A549 (cell line): Measurements from ENCODE around the gene SLC25A11. TPM values are rescaled to one million over a fixed set of nuclear protein-coding genes. Genes with fewer than 3 reads are reported as not detected.

Experiments used
- ATAC-seq, 2 experiments: fragments of 200-7000 bp in 1 of 2; fragments of >200 bp in 1 of 2; cut with Nextera tagmentation in 1 of 2; cut with Tn5 transposase in 1 of 2; 3 replicates each; pipeline versions ENCODE4 v1.8.0 to v1.9.1; 2018 to 2020; ENCODE audit warnings: mild to moderate bottlenecking in 1 of 2, moderate library complexity in 1 of 2
- CTCF ChIA-PET: fragments of 300-600 bp; sonication (Branson Sonifier 250); formaldehyde crosslinking; extraction: SDS; loops from one replicate; lab custom pipeline; 2021; ENCODE audit warnings: antibody characterized with exemption, inconsistent platforms; lab: Yijun Ruan, JAX
- POLR2A ChIA-PET: fragments of 350-600 bp; formaldehyde crosslinking; extraction: SDS; loops from one replicate; lab custom pipeline; 2021; ENCODE audit warnings: antibody characterized with exemption, inconsistent platforms; lab: Yijun Ruan, JAX
- DNase-seq, 2 experiments: peaks; one replicate each; pipeline versions ENCODE4 v3.0.0 to v3.0.0-alpha.2; 2011 to 2016; ENCODE audit warnings: low read depth in 1 of 2, low spot score in 1 of 2
- FAIRE-seq: peaks from 2 replicates; lab custom pipeline; 2011; peaks lifted over from hg19 to GRCh38; lab: Jason Lieb, UNC
- H3K27ac ChIP-seq, 2 experiments: fragments of >200 bp; sonication (Bioruptor Twin); formaldehyde crosslinking; 3 replicates each; pipeline ENCODE4 v1.5.1; 2016 to 2017
- H3K4me1 ChIP-seq: fragments of >200 bp; sonication (Bioruptor Twin); formaldehyde crosslinking; 3 replicates; pipeline ENCODE4 v1.6.1; 2016
- H3K4me2 ChIP-seq: fragments of >200 bp; sonication (Bioruptor Twin); formaldehyde crosslinking; 3 replicates; pipeline ENCODE4 v1.6.1; 2016
- H3K4me3 ChIP-seq: fragments of >200 bp; sonication (Bioruptor Twin); formaldehyde crosslinking; 3 replicates; pipeline ENCODE4 v1.5.1; 2016
- H3K9me3 ChIP-seq: fragments of >200 bp; sonication (Bioruptor Twin); formaldehyde crosslinking; 3 replicates; pipeline ENCODE4 v1.6.1; 2016
- BHLHE40 ChIP-seq: IDR thresholded peaks from 2 replicates; pipeline ENCODE4 v1.6.1; 2012; ENCODE audit warnings: low read depth, low read length, inconsistent platforms
- CEBPB ChIP-seq, 2 experiments: fragments of >200 bp in 1 of 2; sonication (Bioruptor Twin) in 1 of 2; formaldehyde crosslinking in 1 of 2; IDR thresholded peaks; 2 replicates each; pipeline ENCODE4 v1.6.1; 2012 to 2016
- CTCF ChIP-seq: fragments of >200 bp; sonication (Bioruptor Twin); formaldehyde crosslinking; IDR thresholded peaks from 3 replicates; pipeline ENCODE4 v1.5.1; 2016
- EHF ChIP-seq: fragments of 250-450 bp; sonication (Bioruptor Pico); IDR thresholded peaks from 2 replicates; pipeline ENCODE4 v1.5.0; 2020; ENCODE audit warnings: mild to moderate bottlenecking
- ESRRA ChIP-seq: fragments of 150-350 bp; IDR thresholded peaks from 2 replicates; pipeline ENCODE4 v1.6.1; 2014; ENCODE audit warnings: mild to moderate bottlenecking, low read length, borderline replicate concordance
- FOSL2 ChIP-seq, 2 experiments: fragments of 450-650 bp in 1 of 2; fragments of >200 bp in 1 of 2; sonication (Bioruptor Twin) in 1 of 2; formaldehyde crosslinking; IDR thresholded peaks; 2 replicates each; pipeline versions ENCODE4 v1.5.0 to v1.6.1; 2016 to 2020; ENCODE audit warnings: mild to moderate bottlenecking in 1 of 2, moderate library complexity in 1 of 2
- GATA3 ChIP-seq: IDR thresholded peaks from 2 replicates; pipeline ENCODE4 v1.6.1; 2012; ENCODE audit warnings: borderline replicate concordance
- HDAC2 ChIP-seq: fragments of 200-600 bp; sonication (generic); IDR thresholded peaks from 2 replicates; pipeline ENCODE4 v1.6.1; 2016
- HOXA7 ChIP-seq: fragments of 250-450 bp; sonication (Bioruptor Pico); IDR thresholded peaks from 2 replicates; pipeline ENCODE4 v1.5.0; 2020; ENCODE audit warnings: mild to moderate bottlenecking, moderate library complexity
- MAFK ChIP-seq: fragments of 450-650 bp; IDR thresholded peaks from 2 replicates; pipeline ENCODE4 v1.6.1; 2014; ENCODE audit not compliant: partially characterized antibody
- MYC ChIP-seq: IDR thresholded peaks from 2 replicates; pipeline ENCODE4 v1.6.1; 2012; ENCODE audit warnings: mild to moderate bottlenecking, inconsistent platforms, low read length, improper control_type of control experiment, borderline replicate concordance
- NPAS2 ChIP-seq: fragments of 250-450 bp; sonication (Bioruptor Pico); IDR thresholded peaks from 2 replicates; pipeline ENCODE4 v1.8.0; 2022; ENCODE audit warnings: mild to moderate bottlenecking, moderate library complexity, borderline replicate concordance
- PHF8 ChIP-seq: fragments of 200-600 bp; sonication (generic); IDR thresholded peaks from 2 replicates; pipeline ENCODE4 v1.6.1; 2016; ENCODE audit warnings: low read depth, mild to moderate bottlenecking, antibody characterized with exemption, moderate library complexity, borderline replicate concordance
- POLR2A ChIP-seq: IDR thresholded peaks from 2 replicates; pipeline ENCODE4 v1.6.1; 2012; ENCODE audit warnings: mild to moderate bottlenecking, low read length
- RARB ChIP-seq: fragments of 250-450 bp; sonication (Bioruptor Pico); IDR thresholded peaks from 2 replicates; pipeline ENCODE4 v1.8.0; 2021; ENCODE audit warnings: mild to moderate bottlenecking, moderate library complexity
- REST ChIP-seq: fragments of 200-600 bp; sonication (generic); IDR thresholded peaks from 2 replicates; pipeline ENCODE4 v1.6.1; 2016; ENCODE audit warnings: antibody characterized with exemption, mild to moderate bottlenecking, moderate library complexity
- RFX5 ChIP-seq: fragments of 450-650 bp; IDR thresholded peaks from 2 replicates; pipeline ENCODE4 v1.7.1; 2014; ENCODE audit warnings: antibody characterized with exemption, mild to moderate bottlenecking, moderate library complexity
- RNF2 ChIP-seq: fragments of 200-600 bp; sonication (generic); IDR thresholded peaks from 2 replicates; pipeline ENCODE4 v1.6.1; 2016; ENCODE audit warnings: low read depth, mild to moderate bottlenecking, antibody characterized with exemption, moderate library complexity, borderline replicate concordance
- SMC3 ChIP-seq: fragments of >200 bp; sonication (Bioruptor Twin); formaldehyde crosslinking; IDR thresholded peaks from 3 replicates; pipeline ENCODE4 v1.6.1; 2018; ENCODE audit warnings: inconsistent platforms
- ZC3H11A ChIP-seq: fragments of 450-650 bp; IDR thresholded peaks from 2 replicates; pipeline ENCODE4 v1.6.1; 2014; ENCODE audit warnings: antibody characterized with exemption, mild to moderate bottlenecking
- ZNF302 ChIP-seq: fragments of 250-450 bp; sonication (Bioruptor Pico); IDR thresholded peaks from 2 replicates; pipeline ENCODE4 v1.9.0; 2021; ENCODE audit warnings: inconsistent platforms, mild to moderate bottlenecking, moderate library complexity
- ZSCAN20 ChIP-seq: fragments of 250-450 bp; sonication (Bioruptor Pico); IDR thresholded peaks from 2 replicates; pipeline ENCODE4 v1.8.0; 2022; ENCODE audit warnings: mild to moderate bottlenecking, moderate library complexity
- WGBS: methylation state at CpG from one replicate; pipeline ENCODE4 v1.1.6; 2017; ENCODE audit errors: missing lambda C conversion rate; 5-methylcytosine and 5-hydroxymethylcytosine counted together
- polyA plus RNA-seq, 4 experiments: library from polyadenylated mRNA; depleted of rRNA in 3 of 4; stranded (reverse); fragments of >200 nt; fragmentation: RNase III in 1 of 4; extraction: RNeasy Plus Mini Kit Qiagen cat#74134 plus additional on column Dnase treatment in 1 of 4; gene quantifications; 2 replicates in 3 of 4; 3 replicates in 1 of 4; pipeline ENCODE4 v1.2.3, GENCODE V29; 2011 to 2017
- TF ChIP-seq, protein P1 (sequence below): fragments of 250-450 bp; sonication (Bioruptor Pico); IDR thresholded peaks from 2 replicates; pipeline ENCODE4 v1.5.0; 2021; ENCODE audit warnings: mild to moderate bottlenecking, moderate library complexity, borderline replicate concordance
- TF ChIP-seq, protein P2 (sequence below): IDR thresholded peaks from 2 replicates; pipeline ENCODE4 v1.6.1; 2012

The SLC25A11 gene
- polyA plus RNA-seq, 2 of the 4 experiments (the other 2 are of a cell fraction) = 60.2 to 69.2 TPM

DNA sequence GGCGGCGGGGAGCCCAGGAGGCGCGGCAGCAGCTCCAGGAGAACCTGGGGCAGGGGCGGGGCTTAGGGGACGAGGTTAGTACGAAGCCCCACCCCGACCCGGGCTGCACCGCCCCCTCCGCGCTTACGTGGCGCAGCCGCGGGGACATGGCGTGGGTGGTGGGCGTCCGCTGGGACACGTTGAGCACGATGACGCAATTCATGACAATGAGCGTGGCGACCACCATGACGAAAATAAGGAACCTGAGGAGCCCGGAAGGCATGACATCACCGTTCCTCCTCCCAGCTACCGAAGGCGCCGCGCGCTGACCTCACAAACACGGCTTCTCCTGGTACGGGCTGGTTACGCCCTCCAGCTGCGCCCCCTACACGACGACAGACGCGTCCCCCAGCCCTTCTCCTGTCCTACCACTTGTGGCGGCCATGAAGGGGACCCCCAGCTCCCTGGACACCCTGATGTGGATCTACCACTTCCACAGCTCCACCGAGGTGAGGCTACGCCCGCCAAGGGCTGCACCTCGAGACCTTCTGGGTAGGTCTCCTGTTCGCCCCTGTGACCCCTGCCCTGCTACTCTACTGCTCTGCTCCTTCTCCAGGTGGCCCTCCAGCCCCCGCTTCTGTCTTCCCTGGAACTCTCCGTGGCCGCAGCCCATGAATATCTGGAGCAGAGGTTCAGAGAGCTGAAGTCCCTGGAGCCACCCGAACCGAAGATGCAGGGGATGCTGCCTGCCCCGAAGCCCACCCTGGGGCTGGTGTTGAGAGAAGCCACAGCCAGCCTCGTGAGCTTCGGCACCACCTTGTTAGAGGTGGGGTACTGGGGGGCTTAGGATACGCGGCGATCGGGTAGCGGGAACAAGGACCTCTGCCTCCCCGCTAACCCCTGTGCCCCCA lies 40.3 kb downstream of the SLC25A11 start, which contains the start of gene C17orf107:
TSS of gene C17orf107 (plus strand) at position 196 of the 890 bp plus-strand sequence. CDS start at position 423, 227 bp downstream.
- ChIA-PET CTCF (interaction anchor here (0.6 to 8.2 kb wide), 15 partner anchors 9 to 333 kb away, joined by 3 to 83 read pairs (median 4); partner anchors contain the start of genes ARRB2, GLTPD2, RNF167 and SLC25A11), POLR2A (interaction anchor here (1.5 to 1.9 kb wide), 2 partner anchors 104 to 110 kb away, joined by 4 to 6 read pairs; partner anchors contain the start of gene PSMB6)
- H3K4me3 ChIP-seq = no peak within 1 kb of the TSS
- 0 out of 3 replicates have a peak, but pooled peaks cover 5% of the 10 kb centered on the region for H3K4me1 ChIP-seq
- no peak for ATAC-seq
- H3K4me2 ChIP-seq = no peak within 1 kb of the TSS
- no peak within 1 kb of the TSS for H3K27ac ChIP-seq
- no peak for DNase-seq
- no peaks in the 10 kb centered on the region for H3K9me3 ChIP-seq
- WGBS = 94% methylated on average over 57 of the region's 60 CpGs
- FAIRE-seq = no peak
- TF ChIP-seq ZNF302 (CRISPR knock-in tag) (no peak), POLR2A (no peak), FOSL2 (IDR thresholded peaks at IDR 0.05) (no peak), FOSL2 (CRISPR knock-in tag; IDR thresholded peaks at IDR 0.05) (no peak), ZC3H11A (no peak), SMC3 (no peak), EHF (no peak), BHLHE40 (no peak), MAFK (no peak), HOXA7 (CRISPR knock-in tag) (no peak), GATA3 (no peak), RFX5 (no peak)
- TF ChIP-seq, protein P1, sequence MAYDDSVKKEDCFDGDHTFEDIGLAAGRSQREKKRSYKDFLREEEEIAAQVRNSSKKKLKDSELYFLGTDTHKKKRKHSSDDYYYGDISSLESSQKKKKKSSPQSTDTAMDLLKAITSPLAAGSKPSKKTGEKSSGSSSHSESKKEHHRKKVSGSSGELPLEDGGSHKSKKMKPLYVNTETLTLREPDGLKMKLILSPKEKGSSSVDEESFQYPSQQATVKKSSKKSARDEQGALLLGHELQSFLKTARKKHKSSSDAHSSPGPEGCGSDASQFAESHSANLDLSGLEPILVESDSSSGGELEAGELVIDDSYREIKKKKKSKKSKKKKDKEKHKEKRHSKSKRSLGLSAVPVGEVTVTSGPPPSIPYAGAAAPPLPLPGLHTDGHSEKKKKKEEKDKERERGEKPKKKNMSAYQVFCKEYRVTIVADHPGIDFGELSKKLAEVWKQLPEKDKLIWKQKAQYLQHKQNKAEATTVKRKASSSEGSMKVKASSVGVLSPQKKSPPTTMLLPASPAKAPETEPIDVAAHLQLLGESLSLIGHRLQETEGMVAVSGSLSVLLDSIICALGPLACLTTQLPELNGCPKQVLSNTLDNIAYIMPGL = no peak

DNA sequence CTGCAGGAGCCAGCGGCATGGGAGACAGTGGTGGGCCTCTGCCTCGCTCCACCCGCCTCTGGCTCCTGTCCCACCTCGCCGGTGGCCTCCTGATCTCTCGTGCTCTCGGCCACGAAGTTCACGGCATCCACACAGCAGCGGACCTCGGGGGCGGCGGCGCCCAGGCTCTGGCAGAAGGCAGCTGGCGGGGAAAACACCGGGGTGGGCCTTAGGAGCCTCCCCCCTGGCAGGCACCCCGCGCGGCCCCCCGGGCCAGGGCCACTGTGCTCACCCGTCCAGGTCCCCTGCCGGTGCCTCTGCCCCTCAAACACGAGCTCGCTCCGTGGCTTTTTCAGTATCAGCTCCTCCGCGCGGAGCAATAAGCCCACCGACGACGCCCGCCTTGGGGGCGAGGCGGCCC lies 40.9 kb downstream of the SLC25A11 start:
- Histone ChIP-seq H3K27ac (no peak overlapping the region), H3K4me2 (no peak overlapping the region)
- FAIRE-seq = no peak
- 91% methylated on average over 21 of the region's 34 CpGs for WGBS
- TF ChIP-seq CTCF = no peak
- no peak for TF ChIP-seq ESRRA
- no peak for TF ChIP-seq ZNF302 (CRISPR knock-in tag)
- TF ChIP-seq PHF8 = no peak
- no peak for TF ChIP-seq RARB (CRISPR knock-in tag)
- no peak for TF ChIP-seq CEBPB (IDR thresholded peaks at IDR 0.05)
- TF ChIP-seq REST = no peak
- TF ChIP-seq MYC = no peak
- TF ChIP-seq, protein P2, sequence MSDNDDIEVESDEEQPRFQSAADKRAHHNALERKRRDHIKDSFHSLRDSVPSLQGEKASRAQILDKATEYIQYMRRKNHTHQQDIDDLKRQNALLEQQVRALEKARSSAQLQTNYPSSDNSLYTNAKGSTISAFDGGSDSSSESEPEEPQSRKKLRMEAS = no peak
- TF ChIP-seq SMC3 = no peak
- TF ChIP-seq HDAC2 = no peak
- TF ChIP-seq RNF2 = no peak
- no peak for TF ChIP-seq ZSCAN20 (CRISPR knock-in tag)
- no peak for TF ChIP-seq NPAS2 (CRISPR knock-in tag)
- TF ChIP-seq, all 56 proteins: peak for 0
- DNase-seq (no peak), ATAC-seq (no peak)
- ChIA-PET POLR2A (interaction anchor here (1.5 kb wide), 1 partner anchor 103 kb away, joined by 4 read pairs; the partner anchor contains the start of gene PSMB6), CTCF (interaction anchor here (0.6 to 8.2 kb wide), 10 partner anchors 9 to 332 kb away, joined by 3 to 83 read pairs (median 6); partner anchors contain the start of genes ARRB2 and VMO1)
- H3K4me3 ChIP-seq = no peak overlapping the region
- H3K4me1 ChIP-seq = 0 out of 3 replicates have a peak, but pooled peaks cover 5% of the 10 kb centered on the region
- no peaks in the 10 kb centered on the region for H3K9me3 ChIP-seq
